HAP-1 (cell line): Measurements from ENCODE around the gene ZNF264.
A peak's percentile ranks its signal among the peaks of the same experiment; 100 is the strongest.

ENCODE experiments used
- DNase-seq, 2 experiments: peaks; one replicate each; pipeline ENCODE4 v3.0.0-alpha.2; 2016 to 2020; ENCODE audit warnings: low spot score in 2 of 2
- H3K27me3 ChIP-seq: fragments of 250-450 bp; sonication (Bioruptor Pico); 2 replicates; pipeline ENCODE4 v1.5.1; 2020; ENCODE audit warnings: low read depth, mild to moderate bottlenecking, moderate library complexity
- H3K36me3 ChIP-seq: fragments of 250-450 bp; sonication (Bioruptor Pico); replicated peaks from 2 replicates; pipeline ENCODE4 v1.5.1; 2020; ENCODE audit warnings: mild to moderate bottlenecking
- H3K4me1 ChIP-seq: fragments of 250-450 bp; sonication (Bioruptor Pico); 2 replicates; pipeline ENCODE4 v1.5.1; 2020; ENCODE audit warnings: mild to moderate bottlenecking
- H3K4me3 ChIP-seq: fragments of 250-450 bp; sonication (Bioruptor Pico); 2 replicates; pipeline ENCODE4 v1.5.1; 2020; ENCODE audit warnings: mild to moderate bottlenecking, moderate library complexity
- H3K9me3 ChIP-seq: fragments of 250-450 bp; sonication (Bioruptor Pico); 2 replicates; pipeline ENCODE4 v1.5.1; 2020; ENCODE audit warnings: mild to moderate bottlenecking, moderate library complexity
- in situ Hi-C: fragments of 300-500 bp; cut with MboI; formaldehyde crosslinking; loops from 3 replicates; pipeline ENCODE4 v1.14.3; 2020; ENCODE audit warnings: low sequenced_read_pairs, inconsistent platforms, mixed read lengths

Gene ZNF264

DNA sequence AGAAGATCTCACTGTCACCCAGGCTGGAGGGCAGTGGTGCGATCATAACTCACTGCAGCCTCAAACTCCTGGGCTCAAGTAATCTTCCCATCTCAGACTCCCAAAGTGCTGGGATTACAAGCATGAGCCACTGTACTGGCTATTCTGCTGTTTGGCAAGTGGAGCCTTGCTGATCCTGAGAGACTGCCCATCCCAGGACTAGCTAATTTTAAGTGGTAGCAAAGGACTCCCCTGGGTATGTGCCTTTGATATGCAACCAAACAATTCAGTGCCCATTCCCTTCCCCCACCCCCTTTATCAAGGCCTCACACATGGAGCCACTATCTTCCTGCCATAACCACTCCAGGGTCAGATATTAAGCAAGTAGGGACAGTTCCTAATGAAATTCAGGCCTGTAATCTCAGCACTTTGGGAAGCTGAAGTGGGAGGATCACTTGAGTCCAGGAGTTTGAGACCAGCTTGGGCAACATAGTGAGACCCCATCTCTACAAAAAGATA, 72.0 kb downstream of the ZNF264 start:
- in situ Hi-C loops, result no loop called here
- Histone ChIP-seq H3K36me3 (peaks cover 3% of the 10 kb centered on the region), H3K4me1 (peaks cover 6% of the 10 kb centered on the region), H3K27me3 (no peaks in the 10 kb centered on the region), H3K9me3 (no peaks in the 10 kb centered on the region), H3K4me3 (no peak overlapping the region)
- DNase-seq, result no peak

- in situ Hi-C loops, result no loop called here
- Histone ChIP-seq H3K36me3 (no peaks in the 10 kb centered on the region), H3K4me3 (no peak overlapping the region), H3K4me1 (peaks cover 6% of the 10 kb centered on the region), H3K27me3 (no peaks in the 10 kb centered on the region), H3K9me3 (no peaks in the 10 kb centered on the region)
- DNase-seq, result peak; percentile 75 to 83
These were observed 76.0 kb downstream of the ZNF264 start for GRCh38 chr19:57267291-57267690.

GRCh38 chr19:57269515-57270250, 78.4 kb downstream of the ZNF264 start:
- Histone ChIP-seq H3K4me1 (peaks cover 6% of the 10 kb centered on the region), H3K4me3 (no peak overlapping the region), H3K9me3 (no peaks in the 10 kb centered on the region), H3K27me3 (no peaks in the 10 kb centered on the region), H3K36me3 (no peaks in the 10 kb centered on the region)
- DNase-seq, result no peak
- in situ Hi-C loops, result no loop called here

DNA sequence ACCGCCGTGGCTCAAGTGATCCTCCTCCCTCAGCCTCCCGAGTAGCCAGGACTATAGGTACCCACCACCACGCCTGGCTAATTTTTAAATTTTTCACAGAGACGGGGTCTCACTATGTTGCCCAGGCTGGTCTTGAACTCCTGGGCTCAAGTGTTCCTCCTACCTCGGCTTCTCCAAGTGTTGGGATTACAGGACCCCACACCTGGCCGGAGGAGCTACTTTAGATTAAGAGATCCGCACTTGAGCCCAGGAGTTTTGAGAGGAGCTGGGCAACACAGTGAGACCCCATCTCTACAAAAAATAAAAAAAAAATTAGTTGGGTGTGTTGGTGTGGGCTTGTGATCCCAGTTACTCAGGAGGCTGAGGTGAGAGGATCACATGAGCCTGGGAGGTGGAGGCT, 80.0 kb downstream of the ZNF264 start:
- in situ Hi-C loops, result no loop called here
- H3K4me1 ChIP-seq, result peaks cover 6% of the 10 kb centered on the region
- DNase-seq, result no peak
- no peak overlapping the region for H3K4me3 ChIP-seq
- H3K9me3 ChIP-seq, result no peaks in the 10 kb centered on the region
- no peaks in the 10 kb centered on the region for H3K36me3 ChIP-seq
- no peaks in the 10 kb centered on the region for H3K27me3 ChIP-seq
